ENCODE results near the gene TP53I11.

TP53I11 gene

DNA sequence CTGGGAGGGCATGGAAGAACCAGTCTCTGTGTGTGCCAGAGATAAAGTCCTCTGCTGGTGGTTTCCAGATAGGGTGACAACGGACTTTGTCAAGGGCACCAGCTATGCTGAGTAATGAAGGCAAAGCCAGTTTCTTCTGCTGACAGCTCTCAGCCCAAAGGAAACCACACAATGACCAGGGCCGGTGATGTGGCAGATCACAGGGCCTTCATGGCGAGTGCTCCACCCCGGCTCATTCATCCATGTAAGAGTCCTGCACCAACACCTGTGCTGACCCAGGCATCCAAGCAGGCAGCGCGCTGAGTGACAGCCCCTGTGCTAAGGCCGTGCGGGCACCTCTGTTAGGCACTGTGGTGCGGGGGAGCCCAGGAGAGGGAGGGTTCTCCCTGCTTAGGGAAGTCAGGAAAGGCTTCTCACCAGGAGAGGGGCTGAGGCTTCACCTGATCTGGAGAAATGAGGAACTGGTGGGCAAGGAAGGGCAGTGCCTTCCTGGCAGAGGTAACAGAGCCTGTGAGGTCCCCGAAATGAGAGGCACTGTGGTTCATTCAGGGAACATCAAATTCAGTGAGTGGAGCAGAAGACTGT lies 33.8 kb downstream of the TP53I11 start:
- no peak for TF ChIP-seq MYC (IDR thresholded peaks at IDR 0.05; ENCODE audit: low read depth, low read length)
- TF ChIP-seq, protein P1, sequence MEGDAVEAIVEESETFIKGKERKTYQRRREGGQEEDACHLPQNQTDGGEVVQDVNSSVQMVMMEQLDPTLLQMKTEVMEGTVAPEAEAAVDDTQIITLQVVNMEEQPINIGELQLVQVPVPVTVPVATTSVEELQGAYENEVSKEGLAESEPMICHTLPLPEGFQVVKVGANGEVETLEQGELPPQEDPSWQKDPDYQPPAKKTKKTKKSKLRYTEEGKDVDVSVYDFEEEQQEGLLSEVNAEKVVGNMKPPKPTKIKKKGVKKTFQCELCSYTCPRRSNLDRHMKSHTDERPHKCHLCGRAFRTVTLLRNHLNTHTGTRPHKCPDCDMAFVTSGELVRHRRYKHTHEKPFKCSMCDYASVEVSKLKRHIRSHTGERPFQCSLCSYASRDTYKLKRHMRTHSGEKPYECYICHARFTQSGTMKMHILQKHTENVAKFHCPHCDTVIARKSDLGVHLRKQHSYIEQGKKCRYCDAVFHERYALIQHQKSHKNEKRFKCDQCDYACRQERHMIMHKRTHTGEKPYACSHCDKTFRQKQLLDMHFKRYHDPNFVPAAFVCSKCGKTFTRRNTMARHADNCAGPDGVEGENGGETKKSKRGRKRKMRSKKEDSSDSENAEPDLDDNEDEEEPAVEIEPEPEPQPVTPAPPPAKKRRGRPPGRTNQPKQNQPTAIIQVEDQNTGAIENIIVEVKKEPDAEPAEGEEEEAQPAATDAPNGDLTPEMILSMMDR (IDR thresholded peaks at IDR 0.05; ENCODE audit: low read depth, low read length): no peak
- TF ChIP-seq POLR2A (IDR thresholded peaks at IDR 0.05; ENCODE audit: extremely low read depth, insufficient read length): no peak
- TF ChIP-seq, protein P2, sequence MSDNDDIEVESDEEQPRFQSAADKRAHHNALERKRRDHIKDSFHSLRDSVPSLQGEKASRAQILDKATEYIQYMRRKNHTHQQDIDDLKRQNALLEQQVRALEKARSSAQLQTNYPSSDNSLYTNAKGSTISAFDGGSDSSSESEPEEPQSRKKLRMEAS (IDR thresholded peaks at IDR 0.05; ENCODE audit: low read depth, low read length): no peak
- peak; percentile 48 for DNase-seq (ENCODE audit: low read depth)
- H3K4me3 ChIP-seq (ENCODE audit: low read depth, low read length): no peak overlapping the region

DNA sequence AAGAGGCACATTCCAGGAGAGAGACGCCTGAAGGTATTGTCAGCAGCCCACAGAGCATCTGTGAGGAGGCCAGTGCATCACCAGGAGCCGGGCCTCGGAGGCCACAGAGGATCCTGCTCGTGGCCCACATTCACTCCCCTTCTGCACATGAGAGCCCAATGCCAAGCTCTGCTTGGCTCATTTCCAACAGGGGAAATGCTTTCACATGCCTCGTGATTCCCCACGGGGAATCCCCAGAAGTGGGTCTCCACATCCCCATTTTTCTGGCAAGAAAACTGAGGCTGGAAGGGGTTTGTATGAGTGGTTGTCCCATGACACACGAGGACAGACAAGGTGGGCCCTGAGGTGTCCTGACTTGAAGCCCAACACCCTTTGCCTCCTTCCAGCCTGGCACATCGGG lies 34.4 kb downstream of the TP53I11 start:
- DNase-seq (ENCODE audit: low read depth): no peak
- H3K4me3 ChIP-seq (ENCODE audit: low read depth, low read length): no peak overlapping the region
- TF ChIP-seq POLR2A (IDR thresholded peaks at IDR 0.05; ENCODE audit: extremely low read depth, insufficient read length) (no peak), MYC (IDR thresholded peaks at IDR 0.05; ENCODE audit: low read depth, low read length) (no peak)
- TF ChIP-seq, protein P2 (IDR thresholded peaks at IDR 0.05; ENCODE audit: low read depth, low read length): no peak
- TF ChIP-seq, protein P1 (IDR thresholded peaks at IDR 0.05; ENCODE audit: low read depth, low read length): no peak

DNA sequence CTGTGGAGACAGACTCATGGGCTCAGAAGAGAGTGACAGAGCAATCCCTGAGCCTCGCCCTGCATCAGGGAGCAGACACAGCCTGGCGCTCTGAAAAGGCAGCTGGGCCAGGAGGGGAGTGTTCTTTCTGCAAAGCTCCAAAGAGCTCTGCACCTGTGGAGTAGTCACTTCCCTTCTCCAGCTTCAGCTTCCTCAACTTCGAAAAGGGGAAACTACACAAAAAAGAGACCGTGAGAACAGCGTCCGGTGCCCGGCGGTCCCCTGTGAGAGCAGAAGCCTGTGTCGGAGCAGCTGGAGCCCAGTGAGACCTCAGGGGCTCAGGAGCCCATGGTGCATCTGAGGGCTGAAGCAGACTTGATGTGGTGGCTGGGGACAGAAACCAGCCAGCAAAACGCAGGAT lies 35.1 kb downstream of the TP53I11 start:
- peak; percentile 72 for DNase-seq (ENCODE audit: low read depth)
- TF ChIP-seq POLR2A (IDR thresholded peaks at IDR 0.05; ENCODE audit: extremely low read depth, insufficient read length) (no peak), MYC (IDR thresholded peaks at IDR 0.05; ENCODE audit: low read depth, low read length) (no peak)
- TF ChIP-seq, protein P2 (IDR thresholded peaks at IDR 0.05; ENCODE audit: low read depth, low read length): no peak
- H3K4me3 ChIP-seq (ENCODE audit: low read depth, low read length): no peak overlapping the region

DNA sequence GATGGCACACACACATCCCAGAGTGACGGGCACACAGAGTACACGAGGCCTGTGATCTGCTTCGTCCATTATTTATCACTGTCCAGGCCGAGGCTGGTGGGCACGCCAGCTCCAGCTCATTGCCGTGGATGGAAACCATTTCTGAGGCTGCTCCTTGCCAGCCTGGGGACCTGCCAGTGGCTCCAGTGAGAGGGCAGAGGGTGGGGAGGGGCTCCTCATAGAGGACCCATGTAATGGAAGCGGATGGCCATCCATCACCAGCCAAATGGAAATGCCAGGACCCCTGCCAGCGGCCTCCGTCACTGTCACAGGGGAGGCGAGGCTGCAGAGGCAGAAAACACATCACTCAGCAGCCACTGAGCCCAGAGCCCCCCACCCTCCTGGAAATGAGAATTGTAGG lies 35.7 kb downstream of the TP53I11 start:
- TF ChIP-seq, protein P2 (IDR thresholded peaks at IDR 0.05; ENCODE audit: low read depth, low read length): no peak
- no peak for DNase-seq (ENCODE audit: low read depth)
- H3K4me3 ChIP-seq (ENCODE audit: low read depth, low read length): no peak overlapping the region

DNA sequence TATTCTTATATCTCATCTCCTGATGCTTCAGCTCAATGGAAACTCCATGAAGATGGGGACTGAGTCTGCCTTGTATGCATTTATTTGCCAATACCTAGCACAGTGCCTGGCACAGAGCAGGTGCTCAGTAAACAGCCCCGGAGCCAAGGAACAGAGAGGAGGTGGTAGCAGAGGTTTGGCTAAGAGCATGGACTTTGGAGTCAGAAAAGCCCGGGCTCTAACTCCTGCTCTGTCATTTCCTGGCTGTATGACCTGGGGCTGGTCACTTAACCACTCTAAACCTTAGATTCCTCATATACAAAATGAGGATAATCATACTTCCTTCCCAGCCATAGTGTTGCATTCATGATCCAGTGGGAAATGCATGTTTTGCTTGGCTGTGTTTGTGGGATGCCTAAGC lies 36.6 kb downstream of the TP53I11 start:
- no peak for TF ChIP-seq MYC (IDR thresholded peaks at IDR 0.05; ENCODE audit: low read depth, low read length)
- TF ChIP-seq POLR2A (IDR thresholded peaks at IDR 0.05; ENCODE audit: extremely low read depth, insufficient read length): no peak
- TF ChIP-seq, protein P1 (IDR thresholded peaks at IDR 0.05; ENCODE audit: low read depth, low read length): no peak
- TF ChIP-seq, protein P2 (IDR thresholded peaks at IDR 0.05; ENCODE audit: low read depth, low read length): no peak
- no peak overlapping the region for H3K4me3 ChIP-seq (ENCODE audit: low read depth, low read length)
- DNase-seq (ENCODE audit: low read depth): no peak

DNA sequence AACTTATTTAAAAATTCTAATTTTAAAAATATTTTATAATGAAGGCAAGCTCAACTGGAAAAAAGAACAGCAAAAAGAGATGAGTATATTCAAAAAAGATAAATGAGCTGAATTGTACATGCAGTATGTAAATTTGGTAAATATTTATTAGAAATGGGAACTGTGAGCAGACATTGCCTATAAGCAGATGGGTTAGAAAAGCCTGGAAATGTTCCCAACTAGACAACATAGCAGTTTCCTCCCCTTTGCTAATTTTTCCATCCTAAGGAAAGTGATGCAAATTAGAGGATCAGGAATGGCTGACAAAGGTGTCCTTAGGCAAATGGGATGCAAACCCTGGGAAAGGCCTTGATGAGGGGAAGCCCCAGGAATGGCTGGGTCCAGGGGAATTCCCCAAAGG lies 37.2 kb downstream of the TP53I11 start:
- TF ChIP-seq, protein P1 (IDR thresholded peaks at IDR 0.05; ENCODE audit: low read depth, low read length): no peak
- no peak for TF ChIP-seq POLR2A (IDR thresholded peaks at IDR 0.05; ENCODE audit: extremely low read depth, insufficient read length)
- TF ChIP-seq, protein P2 (IDR thresholded peaks at IDR 0.05; ENCODE audit: low read depth, low read length): no peak
- no peak for TF ChIP-seq MYC (IDR thresholded peaks at IDR 0.05; ENCODE audit: low read depth, low read length)
- no peak for DNase-seq (ENCODE audit: low read depth)
- H3K4me3 ChIP-seq (ENCODE audit: low read depth, low read length): no peak overlapping the region

All from NB4 (cell line).